DOHH2 (cell line): ENCODE results near the gene HECTD3.
A peak's percentile ranks its signal among the peaks of the same experiment; 100 is the strongest.

ENCODE experiments used
- CTCF ChIP-seq: fragments of 200-600 bp; sonication (generic); IDR thresholded peaks from one replicate; pipeline ENCODE4 v1.5.1; 2014; ENCODE audit warnings: antibody characterized with exemption, mild to moderate bottlenecking, low read depth, low read length; ENCODE audit not compliant: poor library complexity, severe bottlenecking
- EZH2phosphoT487 ChIP-seq: fragments of 200-600 bp; sonication (generic); IDR thresholded peaks from 2 replicates; pipeline ENCODE4 v1.6.1; 2017; ENCODE audit warnings: borderline replicate concordance, mild to moderate bottlenecking, antibody characterized with exemption, low read length, moderate library complexity, mixed read lengths

GRCh38 chr1:45018599-45019230, 7.6 kb upstream of the HECTD3 start:
- TF ChIP-seq CTCF (peak; percentile 83), EZH2phosphoT487 (no peak)
